ENCODE data around the gene VTI1A. TPM values are rescaled to one million over a fixed set of nuclear protein-coding genes. Genes with fewer than 3 reads are reported as not detected.
A peak's percentile ranks its signal among the peaks of the same experiment; 100 is the strongest.

The VTI1A gene
- total RNA-seq, 3 donors from 2014 or later: 36.2 to 55.9 (median 44.4) TPM

- DNase-seq (no peak), ATAC-seq (no peak)
- intact Hi-C loops (cut with DNase I, micrococcal nuclease): no loop called here
- Histone ChIP-seq H3K4me3 (no peak overlapping the region), H3K9me3 (no peaks in the 10 kb centered on the region), H3K36me3 (ENCODE audit: low read depth) (no peaks in the 10 kb centered on the region), H3K4me1 (ENCODE audit: low read depth) (peaks cover 7% of the 10 kb centered on the region)
- TF ChIP-seq CTCF (IDR thresholded peaks at IDR 0.05): no peak
Observed at GRCh38 chr10:112753961-112754411, 307.0 kb downstream of the VTI1A start.

- H3K9me3 ChIP-seq: no peaks in the 10 kb centered on the region
- no peak for TF ChIP-seq CTCF (IDR thresholded peaks at IDR 0.05)
- no peak overlapping the region for H3K4me3 ChIP-seq
- intact Hi-C loops (cut with DNase I, micrococcal nuclease): no loop called here
- DNase-seq: no peak
- no peaks in the 10 kb centered on the region for H3K36me3 ChIP-seq (ENCODE audit: low read depth)
- no peak for ATAC-seq
- peaks cover 7% of the 10 kb centered on the region for H3K4me1 ChIP-seq (ENCODE audit: low read depth)
Observed at GRCh38 chr10:112755446-112756234, 308.6 kb downstream of the VTI1A start.

GRCh38 chr10:112756235-112756527 is 309.2 kb downstream of the VTI1A start:
- no peak for TF ChIP-seq CTCF (IDR thresholded peaks at IDR 0.05)

GRCh38 chr10:112758961-112759360 is 311.9 kb downstream of the VTI1A start:
- Histone ChIP-seq H3K4me3 (no peak overlapping the region), H3K9me3 (no peaks in the 10 kb centered on the region), H3K36me3 (ENCODE audit: low read depth) (no peaks in the 10 kb centered on the region), H3K4me1 (ENCODE audit: low read depth) (no peaks in the 10 kb centered on the region)
- ATAC-seq (no peak), DNase-seq (no peak)
- TF ChIP-seq CTCF (IDR thresholded peaks at IDR 0.05): no peak
- intact Hi-C loops (cut with DNase I, micrococcal nuclease): no loop called here

More at GRCh38 chr10:112756235-112756527, 309.2 kb downstream of the VTI1A start:
- Histone ChIP-seq H3K4me1 (ENCODE audit: low read depth) (peaks cover 5% of the 10 kb centered on the region), H3K4me3 (no peak overlapping the region), H3K36me3 (ENCODE audit: low read depth) (no peaks in the 10 kb centered on the region), H3K9me3 (no peaks in the 10 kb centered on the region)
- DNase-seq: no peak
- intact Hi-C loops (cut with DNase I, micrococcal nuclease): no loop called here
- peak; percentile 53 for ATAC-seq

- H3K4me3 ChIP-seq: no peak overlapping the region
- no peaks in the 10 kb centered on the region for H3K9me3 ChIP-seq
- no peaks in the 10 kb centered on the region for H3K4me1 ChIP-seq (ENCODE audit: low read depth)
- DNase-seq (no peak), ATAC-seq (no peak)
- no peaks in the 10 kb centered on the region for H3K36me3 ChIP-seq (ENCODE audit: low read depth)
- intact Hi-C loops (cut with DNase I, micrococcal nuclease): no loop called here
- TF ChIP-seq CTCF (IDR thresholded peaks at IDR 0.05): no peak
Observed at GRCh38 chr10:112759496-112759895, 312.5 kb downstream of the VTI1A start.
